Tibial artery (tissue), 4 donors: ENCODE results near the gene C8A.

Experiments
- DNase-seq, 2 donors: peaks; one replicate each; pipeline ENCODE4 v3.0.0-alpha.2; 2019
- H3K27ac ChIP-seq, 2 donors: fragments of 200-600 bp; sonication (generic) in 1 of 2; 1 replicate in 1 of 2; 2 replicates in 1 of 2; pipeline ENCODE4 v1.5.1; 2018 to 2019; ENCODE audit warnings: mild to moderate bottlenecking in 1 of 2
- H3K27me3 ChIP-seq, 2 donors: fragments of 200-600 bp; sonication (generic) in 1 of 2; one replicate each; pipeline versions ENCODE4 v1.5.1 to v1.6.0; 2016 to 2019
- H3K36me3 ChIP-seq, 3 donors: fragments of 200-600 bp; sonication (generic) in 2 of 3; one replicate each; pipeline ENCODE4 v1.5.1; 2016 to 2019; ENCODE audit warnings: mild to moderate bottlenecking in 2 of 3
- H3K4me1 ChIP-seq, 4 donors: fragments of 200-600 bp; sonication (generic) in 2 of 4; 1 replicate in 3 of 4; 2 replicates in 1 of 4; pipeline ENCODE4 v1.5.1; 2016 to 2019
- H3K4me3 ChIP-seq, 2 donors: fragments of 200-600 bp; sonication (generic) in 1 of 2; 1 replicate in 1 of 2; 2 replicates in 1 of 2; pipeline ENCODE4 v1.5.1; 2018 to 2019; ENCODE audit warnings: mild to moderate bottlenecking in 2 of 2
- H3K9me3 ChIP-seq, 3 donors: fragments of 200-600 bp; sonication (generic) in 1 of 3; one replicate each; pipeline ENCODE4 v1.5.1; 2016 to 2019
- CTCF ChIP-seq, 2 experiments: fragments of 200-600 bp in 1 of 2; fragments of 450-650 bp in 1 of 2; IDR thresholded peaks; one replicate each; pipeline ENCODE4 v1.5.1; 2017 to 2019; ENCODE audit warnings: antibody characterized with exemption in 2 of 2, mild to moderate bottlenecking in 1 of 2, moderate library complexity in 1 of 2
- intact Hi-C: fragments of 100-400 bp; cut with DNase I; formaldehyde crosslinking; loops from one replicate; pipeline ENCODE4 v1.15.0; 2023; ENCODE audit warnings: low total_unique reads

C8A gene

GRCh38 chr1:56939209-56939608 lies 84.6 kb downstream of the C8A start:
- Histone ChIP-seq H3K27ac (no peak overlapping the region), H3K4me3 (no peak overlapping the region), H3K9me3 (no peaks in the 10 kb centered on the region), H3K27me3 (no peaks in the 10 kb centered on the region), H3K36me3 (no peaks in the 10 kb centered on the region), H3K4me1 (no peaks in the 10 kb centered on the region)
- intact Hi-C loops, result no loop called here
- DNase-seq, result no peak
- TF ChIP-seq CTCF (IDR thresholded peaks at IDR 0.05), result no peak

- H3K4me3 ChIP-seq, result no peak overlapping the region
- TF ChIP-seq CTCF (IDR thresholded peaks at IDR 0.05), result no peak
Observed at GRCh38 chr1:56940039-56940438, 85.4 kb downstream of the C8A start.

GRCh38 chr1:56948403-56949023 lies 93.9 kb downstream of the C8A start:
- Histone ChIP-seq H3K36me3 (no peaks in the 10 kb centered on the region), H3K9me3 (no peaks in the 10 kb centered on the region), H3K4me3 (no peak overlapping the region), H3K27ac (no peak overlapping the region), H3K4me1 (no peaks in the 10 kb centered on the region), H3K27me3 (no peaks in the 10 kb centered on the region)
- intact Hi-C loops, result no loop called here
- no peak for TF ChIP-seq CTCF (IDR thresholded peaks at IDR 0.05)
- no peak for DNase-seq

More at GRCh38 chr1:56940039-56940438, 85.4 kb downstream of the C8A start:
- H3K27me3 ChIP-seq, result no peaks in the 10 kb centered on the region
- intact Hi-C loops, result no loop called here
- H3K36me3 ChIP-seq, result no peaks in the 10 kb centered on the region
- DNase-seq, result no peak
- H3K27ac ChIP-seq, result no peak overlapping the region
- H3K4me1 ChIP-seq, result no peaks in the 10 kb centered on the region
- H3K9me3 ChIP-seq, result no peaks in the 10 kb centered on the region

DNA sequence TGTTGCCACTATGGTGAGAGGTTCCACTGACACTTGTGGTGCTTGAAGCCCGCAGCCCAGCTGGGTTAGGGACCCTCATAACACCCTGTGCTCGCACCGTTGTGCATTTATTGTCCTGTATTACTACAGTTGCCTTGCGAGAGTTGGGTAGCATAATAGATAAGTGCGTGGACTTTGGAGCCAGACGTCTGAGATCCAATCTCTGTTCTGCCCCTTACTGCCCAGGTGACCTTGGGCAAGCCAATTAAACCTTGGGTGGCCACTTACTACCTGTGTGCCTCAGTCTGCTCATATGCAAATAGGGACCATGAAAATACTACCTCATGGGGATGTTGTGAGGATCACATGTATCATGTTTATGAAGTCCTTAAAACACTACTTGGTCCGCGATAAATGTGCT lies 97.9 kb downstream of the C8A start:
- Histone ChIP-seq H3K27ac (no peak overlapping the region), H3K9me3 (no peaks in the 10 kb centered on the region), H3K4me3 (no peak overlapping the region), H3K4me1 (no peaks in the 10 kb centered on the region), H3K27me3 (no peaks in the 10 kb centered on the region), H3K36me3 (no peaks in the 10 kb centered on the region)
- no peak for DNase-seq
- TF ChIP-seq CTCF (IDR thresholded peaks at IDR 0.05), result no peak
- intact Hi-C loops, result no loop called here

GRCh38 chr1:56953386-56953785 lies 98.8 kb downstream of the C8A start:
- no peak overlapping the region for H3K4me3 ChIP-seq
- H3K4me1 ChIP-seq, result no peaks in the 10 kb centered on the region
- no peak overlapping the region for H3K27ac ChIP-seq
- no peak for TF ChIP-seq CTCF (IDR thresholded peaks at IDR 0.05)
- no peaks in the 10 kb centered on the region for H3K9me3 ChIP-seq
- H3K36me3 ChIP-seq, result no peaks in the 10 kb centered on the region
- no peak for DNase-seq
- intact Hi-C loops, result no loop called here
- peaks cover 0 to under 1% of the 10 kb centered on the region in 2 donors for H3K27me3 ChIP-seq

GRCh38 chr1:56954664-56955063 lies 100.1 kb downstream of the C8A start:
- TF ChIP-seq CTCF (IDR thresholded peaks at IDR 0.05), result no peak
- intact Hi-C loops, result no loop called here
- no peaks in the 10 kb centered on the region for H3K36me3 ChIP-seq
- H3K9me3 ChIP-seq, result no peaks in the 10 kb centered on the region
- no peak for DNase-seq
- peaks cover 0 to 4% of the 10 kb centered on the region in 2 donors for H3K27me3 ChIP-seq
- no peak overlapping the region for H3K4me3 ChIP-seq
- H3K4me1 ChIP-seq, result no peaks in the 10 kb centered on the region
- H3K27ac ChIP-seq, result no peak overlapping the region
